Measurements from ENCODE around the gene SMIM36.
"Not testable (repeated sequence)": the region's sequence is repeated elsewhere in the genome, so short reads cannot be mapped to it uniquely, and the experiment has no call there.

SMIM36 gene

DNA sequence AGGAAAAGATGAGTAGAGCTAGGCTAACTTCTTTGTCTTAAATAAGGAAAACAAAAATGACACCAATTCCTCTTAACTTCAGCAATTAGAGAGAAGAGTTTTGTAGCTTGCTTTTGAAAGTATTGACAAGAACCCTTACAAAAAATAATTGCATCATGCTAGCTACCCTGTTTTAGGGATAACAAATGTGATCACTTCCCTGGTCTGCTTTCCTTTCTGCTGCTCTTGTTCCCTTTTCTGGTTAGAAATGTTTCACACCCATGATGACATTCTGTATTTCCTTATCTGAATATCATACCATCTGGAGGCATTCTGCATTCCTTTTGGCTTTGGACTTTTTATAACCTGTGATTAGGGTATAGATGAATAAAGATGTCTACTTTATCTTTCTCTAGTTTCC is 9.9 kb upstream of the SMIM36 start:
- TF ChIP-seq POLR2AphosphoS5 (IDR thresholded peaks at IDR 0.05; ENCODE audit: borderline replicate concordance, low read depth, low read length) = no peak
- no peak for TF ChIP-seq EZH2 (IDR thresholded peaks at IDR 0.05)
- no peak for TF ChIP-seq FOXP2 (optimal IDR thresholded peaks at IDR 0.05; ENCODE audit: control extremely low read depth, extremely low read length, insufficient read depth)
- Histone ChIP-seq H3K4me3 (no peak overlapping the region), H3K9me3 (ENCODE audit: low read depth, low read length) (no peaks in the 10 kb centered on the region), H3K9ac (ENCODE audit: insufficient read length) (no peak overlapping the region), H3K27ac (no peak overlapping the region), H3K36me3 (ENCODE audit: insufficient read depth, low read length) (no peaks in the 10 kb centered on the region)
- DNase-seq (ENCODE audit: low read depth, low spot score) = no peak

- Histone ChIP-seq H3K27ac (no peak overlapping the region), H3K4me3 (no peak overlapping the region), H3K9ac (ENCODE audit: insufficient read length) (no peak overlapping the region), H3K9me3 (ENCODE audit: low read depth, low read length) (no peaks in the 10 kb centered on the region), H3K36me3 (ENCODE audit: insufficient read depth, low read length) (no peaks in the 10 kb centered on the region)
- TF ChIP-seq FOXP2 (optimal IDR thresholded peaks at IDR 0.05; ENCODE audit: control extremely low read depth, extremely low read length, insufficient read depth) (no peak), EZH2 (IDR thresholded peaks at IDR 0.05) (no peak), POLR2AphosphoS5 (IDR thresholded peaks at IDR 0.05; ENCODE audit: borderline replicate concordance, low read depth, low read length) (no peak)
- no peak for DNase-seq (ENCODE audit: low read depth, low spot score)
Measured at GRCh38 chr17:55520402-55520801, 9.2 kb upstream of the SMIM36 start.

GRCh38 chr17:55518510-55518909 is 7.3 kb upstream of the SMIM36 start:
- no peak for TF ChIP-seq FOXP2 (optimal IDR thresholded peaks at IDR 0.05; ENCODE audit: control extremely low read depth, extremely low read length, insufficient read depth)
- TF ChIP-seq EZH2 (IDR thresholded peaks at IDR 0.05) = no peak
- no peak for TF ChIP-seq POLR2AphosphoS5 (IDR thresholded peaks at IDR 0.05; ENCODE audit: borderline replicate concordance, low read depth, low read length)
- no peak for DNase-seq (ENCODE audit: low read depth, low spot score)
- no peak overlapping the region for H3K27ac ChIP-seq
- H3K36me3 ChIP-seq (ENCODE audit: insufficient read depth, low read length) = no peaks in the 10 kb centered on the region
- H3K9ac ChIP-seq (ENCODE audit: insufficient read length) = no peak overlapping the region
- no peak overlapping the region for H3K4me3 ChIP-seq
- no peaks in the 10 kb centered on the region for H3K9me3 ChIP-seq (ENCODE audit: low read depth, low read length)

- DNase-seq (ENCODE audit: low read depth, low spot score) = peak; percentile 70
- H3K27ac ChIP-seq = no peak overlapping the region
- H3K36me3 ChIP-seq (ENCODE audit: insufficient read depth, low read length) = no peaks in the 10 kb centered on the region
- no peaks in the 10 kb centered on the region for H3K9me3 ChIP-seq (ENCODE audit: low read depth, low read length)
- no peak overlapping the region for H3K9ac ChIP-seq (ENCODE audit: insufficient read length)
- no peak overlapping the region for H3K4me3 ChIP-seq
- no peak for TF ChIP-seq POLR2AphosphoS5 (IDR thresholded peaks at IDR 0.05; ENCODE audit: borderline replicate concordance, low read depth, low read length)
Measured at GRCh38 chr17:55513885-55514590, 2.8 kb upstream of the SMIM36 start.

DNA sequence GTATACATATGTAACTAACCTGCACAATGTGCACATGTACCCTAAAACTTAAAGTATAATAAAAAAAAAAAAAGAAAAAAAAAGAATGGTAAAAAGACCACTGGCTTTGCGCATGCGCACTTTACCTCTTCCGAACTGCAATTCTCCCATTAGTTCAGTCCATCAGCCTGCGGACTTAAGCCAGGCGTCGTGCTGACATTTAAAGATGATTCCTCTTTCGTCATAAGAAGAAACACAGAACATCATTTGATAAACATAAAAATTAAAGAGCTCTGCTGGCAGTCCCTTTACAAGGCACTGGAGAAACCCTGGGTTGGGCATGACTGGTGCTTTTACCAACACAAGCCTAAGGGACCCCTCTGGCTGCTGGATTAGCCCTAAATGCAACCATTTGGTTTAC is 3.6 kb downstream of the SMIM36 start:
- H3K9me3 ChIP-seq (ENCODE audit: low read depth, low read length) = not testable (repeated sequence)

GRCh38 chr17:55501626-55502025 is 9.6 kb downstream of the SMIM36 start:
- H3K27ac ChIP-seq; H3K36me3 ChIP-seq (ENCODE audit: insufficient read depth, low read length); H3K9me3 ChIP-seq (ENCODE audit: low read depth, low read length); H3K4me3 ChIP-seq; DNase-seq (ENCODE audit: low read depth, low spot score); H3K9ac ChIP-seq (ENCODE audit: insufficient read length): not testable (repeated sequence)

More for the DNA sequence above, 3.6 kb downstream of the SMIM36 start:
- not testable (repeated sequence) for H3K27ac ChIP-seq; H3K4me3 ChIP-seq; H3K9ac ChIP-seq (ENCODE audit: insufficient read length); DNase-seq (ENCODE audit: low read depth, low spot score); H3K36me3 ChIP-seq (ENCODE audit: insufficient read depth, low read length)

DNA sequence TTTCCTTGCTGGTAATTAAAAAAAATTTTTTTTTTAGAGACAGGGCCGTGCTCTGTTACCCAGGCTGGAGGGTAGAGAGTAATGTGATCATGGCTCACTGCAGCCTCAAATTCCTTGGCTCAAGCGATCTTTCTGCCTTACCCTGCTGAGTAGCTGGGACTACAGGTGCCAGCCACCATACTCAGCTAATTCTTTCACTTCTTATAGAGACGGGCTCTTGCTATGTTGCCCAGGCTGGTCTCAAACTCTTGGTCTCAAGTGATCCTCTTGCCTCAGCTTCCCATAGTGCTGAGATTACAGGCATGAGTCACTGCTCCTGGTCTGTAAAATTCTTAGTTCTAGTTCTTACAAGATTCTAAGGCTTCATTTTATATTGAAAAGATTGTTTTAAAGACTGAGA is 11.1 kb downstream of the SMIM36 start:
- no peak for TF ChIP-seq FOXP2 (optimal IDR thresholded peaks at IDR 0.05; ENCODE audit: control extremely low read depth, extremely low read length, insufficient read depth)
- no peak overlapping the region for H3K9ac ChIP-seq (ENCODE audit: insufficient read length)
- H3K9me3 ChIP-seq (ENCODE audit: low read depth, low read length) = no peaks in the 10 kb centered on the region
- H3K27ac ChIP-seq = no peak overlapping the region
- no peaks in the 10 kb centered on the region for H3K36me3 ChIP-seq (ENCODE audit: insufficient read depth, low read length)
- DNase-seq (ENCODE audit: low read depth, low spot score) = no peak
- H3K4me3 ChIP-seq = no peak overlapping the region

GRCh38 chr17:55496094-55496881 is 15.0 kb downstream of the SMIM36 start:
- Histone ChIP-seq H3K9ac (ENCODE audit: insufficient read length) (no peak overlapping the region), H3K9me3 (ENCODE audit: low read depth, low read length) (no peaks in the 10 kb centered on the region), H3K4me3 (peak overlapping the region; percentile 37), H3K27ac (no peak overlapping the region), H3K36me3 (ENCODE audit: insufficient read depth, low read length) (no peaks in the 10 kb centered on the region)
- peak; percentile 12 for DNase-seq (ENCODE audit: low read depth, low spot score)
- TF ChIP-seq EZH2 (IDR thresholded peaks at IDR 0.05) = no peak
- no peak for TF ChIP-seq POLR2AphosphoS5 (IDR thresholded peaks at IDR 0.05; ENCODE audit: borderline replicate concordance, low read depth, low read length)
- TF ChIP-seq FOXP2 (optimal IDR thresholded peaks at IDR 0.05; ENCODE audit: control extremely low read depth, extremely low read length, insufficient read depth) = no peak

DNA sequence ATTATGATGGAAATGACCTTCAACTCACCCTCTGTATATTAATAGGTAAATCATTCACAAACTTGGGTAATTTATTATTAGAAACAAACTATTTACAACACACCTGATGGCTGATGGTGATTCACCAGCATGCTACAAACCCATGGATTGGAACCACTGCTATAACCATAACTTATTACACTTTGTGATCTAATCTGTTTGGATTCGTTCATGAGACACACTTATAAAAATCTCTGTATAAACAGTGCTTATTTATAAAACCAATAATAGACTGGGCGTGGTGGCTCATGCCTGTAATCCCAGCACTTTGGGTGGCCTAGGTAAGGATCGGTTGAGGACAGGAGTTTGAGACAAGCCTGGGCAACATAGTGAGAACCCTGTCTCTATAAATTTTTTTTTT is 16.0 kb downstream of the SMIM36 start:
- Histone ChIP-seq H3K36me3 (ENCODE audit: insufficient read depth, low read length) (no peaks in the 10 kb centered on the region), H3K27ac (no peak overlapping the region), H3K9ac (ENCODE audit: insufficient read length) (no peak overlapping the region), H3K9me3 (ENCODE audit: low read depth, low read length) (no peaks in the 10 kb centered on the region), H3K4me3 (no peak overlapping the region)
- TF ChIP-seq FOXP2 (optimal IDR thresholded peaks at IDR 0.05; ENCODE audit: control extremely low read depth, extremely low read length, insufficient read depth) (no peak), POLR2AphosphoS5 (IDR thresholded peaks at IDR 0.05; ENCODE audit: borderline replicate concordance, low read depth, low read length) (no peak), EZH2 (IDR thresholded peaks at IDR 0.05) (no peak)
- no peak for DNase-seq (ENCODE audit: low read depth, low spot score)
